ENCODE measurements around the gene PKNOX2.

Gene PKNOX2

DNA sequence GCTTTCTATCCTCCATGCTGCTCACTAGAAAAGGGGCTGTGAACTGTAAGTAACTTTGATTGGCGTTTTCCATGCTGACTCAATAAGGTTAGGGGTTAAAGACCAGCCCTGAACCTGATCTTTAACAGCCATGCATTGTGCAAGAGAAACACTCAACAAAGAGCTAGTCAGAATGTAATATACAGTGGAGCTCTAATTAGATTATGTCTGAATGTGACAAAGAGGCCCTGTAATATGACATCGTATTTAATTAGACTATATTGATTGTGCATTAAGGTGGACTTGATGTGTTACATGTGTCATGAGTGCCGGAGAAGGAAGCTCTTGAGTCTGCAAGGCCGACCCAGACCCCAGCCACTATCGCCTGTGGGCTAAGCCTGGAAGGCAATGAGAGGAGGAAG is 70.5 kb downstream of the PKNOX2 start:
- no peaks in the 10 kb centered on the region for H3K4me1 ChIP-seq (ENCODE audit: control insufficient read depth in 1 of 2, insufficient read depth in 1 of 2, low read depth in 1 of 2, low read length in 1 of 2)
- H3K9me3 ChIP-seq, result no peaks in the 10 kb centered on the region
- no peak overlapping the region for H3K4me3 ChIP-seq (ENCODE audit: low read depth in 1 of 2, low read length in 1 of 2)
- H3K27ac ChIP-seq, result no peak overlapping the region
- H3K27me3 ChIP-seq, result peaks cover 45% of the 10 kb centered on the region
- no peak for TF ChIP-seq CTCF (IDR thresholded peaks at IDR 0.05)
- no peaks in the 10 kb centered on the region for H3K36me3 ChIP-seq

GRCh38 chr11:125236072-125236825 is 71.7 kb downstream of the PKNOX2 start:
- Histone ChIP-seq H3K27me3 (peaks cover 57% of the 10 kb centered on the region), H3K4me1 (ENCODE audit: control insufficient read depth in 1 of 2, insufficient read depth in 1 of 2, low read depth in 1 of 2, low read length in 1 of 2) (no peaks in the 10 kb centered on the region), H3K4me3 (ENCODE audit: low read depth in 1 of 2, low read length in 1 of 2) (no peak overlapping the region), H3K9me3 (no peaks in the 10 kb centered on the region), H3K27ac (no peak overlapping the region), H3K36me3 (no peaks in the 10 kb centered on the region)
- TF ChIP-seq CTCF (IDR thresholded peaks at IDR 0.05), result no peak

- Histone ChIP-seq H3K4me1 (ENCODE audit: control insufficient read depth in 1 of 2, insufficient read depth in 1 of 2, low read depth in 1 of 2, low read length in 1 of 2) (no peaks in the 10 kb centered on the region), H3K36me3 (no peaks in the 10 kb centered on the region), H3K9me3 (no peaks in the 10 kb centered on the region), H3K27ac (no peak overlapping the region), H3K27me3 (peaks cover 31% of the 10 kb centered on the region), H3K4me3 (ENCODE audit: low read depth in 1 of 2, low read length in 1 of 2) (no peak overlapping the region)
- no peak for TF ChIP-seq CTCF (IDR thresholded peaks at IDR 0.05)
These were observed 75.3 kb downstream of the PKNOX2 start for GRCh38 chr11:125239585-125240560.

- H3K4me3 ChIP-seq (ENCODE audit: low read depth in 1 of 2, low read length in 1 of 2), result no peak overlapping the region
- no peaks in the 10 kb centered on the region for H3K4me1 ChIP-seq (ENCODE audit: control insufficient read depth in 1 of 2, insufficient read depth in 1 of 2, low read depth in 1 of 2, low read length in 1 of 2)
- H3K9me3 ChIP-seq, result no peaks in the 10 kb centered on the region
- H3K36me3 ChIP-seq, result no peaks in the 10 kb centered on the region
- TF ChIP-seq CTCF (IDR thresholded peaks at IDR 0.05), result no peak
- H3K27ac ChIP-seq, result no peak overlapping the region
- peaks cover 27% of the 10 kb centered on the region for H3K27me3 ChIP-seq
These were observed 76.6 kb downstream of the PKNOX2 start for GRCh38 chr11:125241104-125241503.

- no peak for TF ChIP-seq CTCF (IDR thresholded peaks at IDR 0.05)
- no peak overlapping the region for H3K27ac ChIP-seq
- no peaks in the 10 kb centered on the region for H3K36me3 ChIP-seq
These were observed 77.7 kb downstream of the PKNOX2 start for GRCh38 chr11:125242141-125242775.

More at GRCh38 chr11:125242141-125242775, 77.7 kb downstream of the PKNOX2 start:
- no peaks in the 10 kb centered on the region for H3K4me1 ChIP-seq (ENCODE audit: control insufficient read depth in 1 of 2, insufficient read depth in 1 of 2, low read depth in 1 of 2, low read length in 1 of 2)
- H3K9me3 ChIP-seq, result no peaks in the 10 kb centered on the region
- no peak overlapping the region for H3K4me3 ChIP-seq (ENCODE audit: low read depth in 1 of 2, low read length in 1 of 2)
- H3K27me3 ChIP-seq, result peaks cover 27% of the 10 kb centered on the region
